Right lobe of liver (tissue), 6 donors: ENCODE measurements around the gene OLIG2. TPM values are rescaled to one million over a fixed set of nuclear protein-coding genes. Genes with fewer than 3 reads are reported as not detected.

Experiments used
- ATAC-seq, 4 donors: fragments of 200-7000 bp; cut with Tn5 transposase; one replicate each; pipeline ENCODE4 v1.9.1; 2020; ENCODE audit warnings: mild to moderate bottlenecking in 4 of 4, moderate library complexity in 4 of 4
- DNase-seq, 3 donors: peaks; one replicate each; pipeline ENCODE4 v3.0.0-alpha.2; 2020
- H3K27ac ChIP-seq, 3 donors: fragments of 200-600 bp; one replicate each; pipeline ENCODE4 v1.8.0; 2022
- H3K27me3 ChIP-seq, 2 donors: fragments of 200-600 bp; one replicate each; pipeline ENCODE4 v1.8.0; 2022
- H3K36me3 ChIP-seq, 4 donors: fragments of 200-600 bp; sonication (generic) in 1 of 4; one replicate each; pipeline versions ENCODE4 v1.5.1 to v1.8.0; 2017 to 2022; ENCODE audit warnings: control low read depth in 1 of 4
- H3K4me1 ChIP-seq, 4 donors: fragments of 200-600 bp; sonication (generic) in 1 of 4; one replicate each; pipeline versions ENCODE4 v1.5.1 to v1.8.0; 2017 to 2022; ENCODE audit warnings: control low read depth in 1 of 4
- H3K4me3 ChIP-seq, 3 donors: fragments of 200-600 bp; one replicate each; pipeline ENCODE4 v1.8.0; 2022
- H3K9me3 ChIP-seq, 4 donors: fragments of 200-600 bp; sonication (generic) in 1 of 4; one replicate each; pipeline versions ENCODE4 v1.5.1 to v1.8.0; 2017 to 2022; ENCODE audit warnings: control low read depth in 1 of 4
- POLR2A ChIP-seq: fragments of 450-650 bp; IDR thresholded peaks from one replicate; pipeline ENCODE4 v1.6.1; 2017; ENCODE audit warnings: antibody characterized with exemption, mild to moderate bottlenecking
- WGBS: methylation state at CpG from one replicate; pipeline ENCODE4 v1.1.6; 2018; ENCODE audit warnings: low coverage, low lambda C conversion rate; ENCODE audit not compliant: insufficient coverage; ENCODE audit errors: missing lambda C conversion rate; 5-methylcytosine and 5-hydroxymethylcytosine counted together
- intact Hi-C, 2 donors: fragments of 100-400 bp; cut with DNase I; formaldehyde crosslinking; loops; one replicate each; pipeline versions ENCODE4 v1.11.2 to v1.14.1; 2022
- total RNA-seq, 6 experiments: library from RNA; depleted of rRNA in 2 of 6; stranded (reverse); fragments of >200 nt in 2 of 6; fragmentation: NEBNext Ultra II Directional in 3 of 6; extraction: Animal tissue kit (Norgen Biotek cat#: 25700) in 3 of 6; gene quantifications; one replicate each; pipeline versions ENCODE4 v1.1.0 to v1.2.4, GENCODE V29; 2016 to 2023
- TF ChIP-seq, protein P1 (sequence below), 4 donors: fragments of 200-600 bp in 3 of 4; fragments of 450-650 bp in 1 of 4; IDR thresholded peaks; one replicate each; pipeline versions ENCODE4 v1.5.1 to v1.8.0; 2016 to 2022; ENCODE audit warnings: antibody characterized with exemption in 4 of 4, mild to moderate bottlenecking in 2 of 4
- donor health status: DM: no; HTN: yes; CAD: no.
- donor health status: DM: no; HTN: no; CAD: no.
- donor health status: DM: no; HTN: no; CAD: no.
- donor health status: DM: no; HTN: yes; CAD: no.
- donor health status: DM: no; HTN: yes; CAD: no.

OLIG2 gene
- total RNA-seq, 6 experiments from 2014 or later: not detected

DNA sequence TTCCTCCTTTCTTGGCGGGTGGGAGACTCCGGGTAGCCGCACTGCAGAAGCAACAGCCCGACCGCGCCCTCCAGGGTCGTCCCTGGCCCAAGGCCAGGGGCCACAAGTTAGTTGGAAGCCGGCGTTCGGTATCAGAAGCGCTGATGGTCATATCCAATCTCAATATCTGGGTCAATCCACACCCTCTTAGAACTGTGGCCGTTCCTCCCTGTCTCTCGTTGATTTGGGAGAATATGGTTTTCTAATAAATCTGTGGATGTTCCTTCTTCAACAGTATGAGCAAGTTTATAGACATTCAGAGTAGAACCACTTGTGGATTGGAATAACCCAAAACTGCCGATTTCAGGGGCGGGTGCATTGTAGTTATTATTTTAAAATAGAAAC, 2.5 kb downstream of the OLIG2 start:
- Histone ChIP-seq H3K27me3 (peaks cover 5 to 44% of the 10 kb centered on the region in 2 donors), H3K4me1 (peaks cover 0 to 11% (median 0%) of the 10 kb centered on the region in 4 donors), H3K36me3 (no peaks in the 10 kb centered on the region), H3K27ac (no peak overlapping the region), H3K4me3 (no peak overlapping the region), H3K9me3 (no peaks in the 10 kb centered on the region)
- 4% methylated on average over 11 of the region's 15 CpGs for WGBS
- TF ChIP-seq, protein P1, sequence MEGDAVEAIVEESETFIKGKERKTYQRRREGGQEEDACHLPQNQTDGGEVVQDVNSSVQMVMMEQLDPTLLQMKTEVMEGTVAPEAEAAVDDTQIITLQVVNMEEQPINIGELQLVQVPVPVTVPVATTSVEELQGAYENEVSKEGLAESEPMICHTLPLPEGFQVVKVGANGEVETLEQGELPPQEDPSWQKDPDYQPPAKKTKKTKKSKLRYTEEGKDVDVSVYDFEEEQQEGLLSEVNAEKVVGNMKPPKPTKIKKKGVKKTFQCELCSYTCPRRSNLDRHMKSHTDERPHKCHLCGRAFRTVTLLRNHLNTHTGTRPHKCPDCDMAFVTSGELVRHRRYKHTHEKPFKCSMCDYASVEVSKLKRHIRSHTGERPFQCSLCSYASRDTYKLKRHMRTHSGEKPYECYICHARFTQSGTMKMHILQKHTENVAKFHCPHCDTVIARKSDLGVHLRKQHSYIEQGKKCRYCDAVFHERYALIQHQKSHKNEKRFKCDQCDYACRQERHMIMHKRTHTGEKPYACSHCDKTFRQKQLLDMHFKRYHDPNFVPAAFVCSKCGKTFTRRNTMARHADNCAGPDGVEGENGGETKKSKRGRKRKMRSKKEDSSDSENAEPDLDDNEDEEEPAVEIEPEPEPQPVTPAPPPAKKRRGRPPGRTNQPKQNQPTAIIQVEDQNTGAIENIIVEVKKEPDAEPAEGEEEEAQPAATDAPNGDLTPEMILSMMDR (IDR thresholded peaks at IDR 0.05): no peak
- TF ChIP-seq POLR2A: no peak
- ATAC-seq (no peak), DNase-seq (no peak)
- intact Hi-C loops: no loop called here

DNA sequence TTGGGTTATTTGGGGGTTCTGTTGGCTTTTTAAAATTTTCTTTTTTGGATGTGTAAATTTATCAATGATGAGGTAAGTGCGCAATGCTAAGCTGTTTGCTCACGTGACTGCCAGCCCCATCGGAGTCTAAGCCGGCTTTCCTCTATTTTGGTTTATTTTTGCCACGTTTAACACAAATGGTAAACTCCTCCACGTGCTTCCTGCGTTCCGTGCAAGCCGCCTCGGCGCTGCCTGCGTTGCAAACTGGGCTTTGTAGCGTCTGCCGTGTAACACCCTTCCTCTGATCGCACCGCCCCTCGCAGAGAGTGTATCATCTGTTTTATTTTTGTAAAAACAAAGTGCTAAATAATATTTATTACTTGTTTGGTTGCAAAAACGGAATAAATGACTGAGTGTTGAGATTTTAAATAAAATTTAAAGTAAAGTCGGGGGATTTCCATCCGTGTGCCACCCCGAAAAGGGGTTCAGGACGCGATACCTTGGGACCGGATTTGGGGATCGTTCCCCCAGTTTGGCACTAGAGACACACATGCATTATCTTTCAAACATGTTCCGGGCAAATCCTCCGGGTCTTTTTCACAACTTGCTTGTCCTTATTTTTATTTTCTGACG, 3.1 kb downstream of the OLIG2 start:
- TF ChIP-seq, protein P1 (IDR thresholded peaks at IDR 0.05): no peak
- TF ChIP-seq POLR2A: no peak
- DNase-seq: no peak
- ATAC-seq: no peak
- peaks cover 5 to 38% of the 10 kb centered on the region in 2 donors for H3K27me3 ChIP-seq
- intact Hi-C loops: no loop called here
- H3K4me1 ChIP-seq: peaks cover 0 to 11% (median 0%) of the 10 kb centered on the region in 4 donors
- no peak overlapping the region for H3K27ac ChIP-seq
- H3K36me3 ChIP-seq: no peaks in the 10 kb centered on the region
- no peaks in the 10 kb centered on the region for H3K9me3 ChIP-seq
- WGBS: 5% methylated on average over 28 of the region's 28 CpGs
- H3K4me3 ChIP-seq: no peak overlapping the region

DNA sequence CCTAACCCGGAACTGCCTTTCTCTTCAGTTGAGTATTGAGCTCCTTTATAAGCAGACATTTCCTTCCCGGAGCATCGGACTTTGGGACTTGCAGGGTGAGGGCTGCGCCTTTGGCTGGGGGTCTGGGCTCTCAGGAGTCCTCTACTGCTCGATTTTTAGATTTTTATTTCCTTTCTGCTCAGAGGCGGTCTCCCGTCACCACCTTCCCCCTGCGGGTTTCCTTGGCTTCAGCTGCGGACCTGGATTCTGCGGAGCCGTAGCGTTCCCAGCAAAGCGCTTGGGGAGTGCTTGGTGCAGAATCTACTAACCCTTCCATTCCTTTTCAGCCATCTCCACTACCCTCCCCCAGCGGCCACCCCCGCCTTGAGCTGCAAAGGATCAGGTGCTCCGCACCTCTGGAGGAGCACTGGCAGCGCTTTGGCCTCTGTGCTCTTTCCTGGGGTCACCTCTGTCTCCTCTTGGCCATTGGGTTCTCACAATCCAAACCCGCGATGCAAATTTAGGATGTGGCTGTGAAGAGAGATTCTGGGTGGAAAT, 3.7 kb downstream of the OLIG2 start:
- peaks cover 0 to 11% (median 0%) of the 10 kb centered on the region in 4 donors for H3K4me1 ChIP-seq
- no peak for DNase-seq
- TF ChIP-seq, protein P1 (IDR thresholded peaks at IDR 0.05): no peak
- TF ChIP-seq POLR2A: no peak
- no peaks in the 10 kb centered on the region for H3K9me3 ChIP-seq
- no peak overlapping the region for H3K27ac ChIP-seq
- intact Hi-C loops: no loop called here
- no peak overlapping the region for H3K4me3 ChIP-seq
- WGBS: 5% methylated on average over 18 of the region's 19 CpGs
- no peaks in the 10 kb centered on the region for H3K36me3 ChIP-seq
- peaks cover 5 to 33% of the 10 kb centered on the region in 2 donors for H3K27me3 ChIP-seq
- ATAC-seq: no peak

DNA sequence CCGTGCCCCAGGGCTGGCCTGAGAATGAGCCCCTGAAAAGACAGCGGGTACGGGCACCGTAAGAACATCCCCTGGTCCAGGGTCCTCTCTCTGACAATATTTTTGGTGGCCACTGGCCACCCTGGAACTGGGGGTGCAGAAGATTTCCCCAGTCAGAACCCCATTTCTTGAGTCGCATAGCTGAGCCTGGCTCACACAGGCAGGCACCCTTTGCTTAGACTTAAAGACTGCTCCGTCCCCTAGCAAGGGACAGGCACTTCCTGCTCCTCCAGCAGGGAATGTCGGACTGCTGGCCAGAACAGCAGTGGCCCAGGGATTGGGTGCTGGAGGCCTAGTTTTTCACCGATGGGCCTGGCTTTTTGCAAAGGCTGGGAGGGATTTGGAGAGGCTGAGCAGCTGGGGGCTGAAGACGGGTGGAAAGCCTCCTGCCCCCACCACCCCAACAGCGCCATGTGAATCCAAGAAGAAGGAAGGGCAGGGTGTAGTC, 4.3 kb downstream of the OLIG2 start:
- peaks cover 0 to 11% (median 0%) of the 10 kb centered on the region in 4 donors for H3K4me1 ChIP-seq
- 33% methylated on average over 8 of the region's 10 CpGs for WGBS
- no peaks in the 10 kb centered on the region for H3K9me3 ChIP-seq
- DNase-seq (no peak), ATAC-seq (no peak)
- peaks cover 5 to 27% of the 10 kb centered on the region in 2 donors for H3K27me3 ChIP-seq
- TF ChIP-seq POLR2A: no peak
- TF ChIP-seq, protein P1 (IDR thresholded peaks at IDR 0.05): no peak
- no peaks in the 10 kb centered on the region for H3K36me3 ChIP-seq
- intact Hi-C loops: no loop called here
- no peak overlapping the region for H3K4me3 ChIP-seq
- no peak overlapping the region for H3K27ac ChIP-seq
